ENCODE results near the gene EFS. TPM values are rescaled to one million over a fixed set of nuclear protein-coding genes. Genes with fewer than 3 reads are reported as not detected.
"Not testable (repeated sequence)": the region's sequence is repeated elsewhere in the genome, so short reads cannot be mapped to it uniquely, and the experiment has no call there.

Gene EFS
- total and polyA plus RNA-seq, 2 donors, result 1.6 to 5.2 TPM

DNA sequence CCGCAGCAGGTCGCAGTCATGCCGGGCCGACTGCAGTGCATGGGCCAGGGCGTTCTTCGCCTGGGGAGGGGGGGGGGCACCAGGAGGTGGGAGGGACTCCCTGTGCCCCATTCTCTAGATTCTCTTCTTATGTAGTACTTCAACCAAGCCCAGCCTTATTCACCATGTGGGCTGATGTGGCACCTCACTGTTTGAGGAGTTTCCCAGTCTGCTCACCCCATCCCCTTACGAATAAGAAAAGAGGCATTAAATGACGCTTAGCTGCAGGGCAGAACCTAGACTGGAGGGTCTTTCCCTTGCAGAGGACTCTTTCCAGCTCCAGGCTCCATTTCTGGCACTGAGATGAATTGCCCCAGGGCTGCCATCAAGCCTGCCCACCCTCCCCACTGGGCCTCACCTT is 24.0 kb upstream of the EFS start:
- no peak overlapping the region for H3K4me3 ChIP-seq (ENCODE audit: low read length in 2 of 2)
- no peaks in the 10 kb centered on the region for H3K36me3 ChIP-seq (ENCODE audit: control insufficient read depth in 2 of 2, insufficient read depth in 2 of 2, low read length in 1 of 2)
- H3K27ac ChIP-seq (ENCODE audit: low read depth in 1 of 2, low read length in 1 of 2), result no peak overlapping the region
- no peaks in the 10 kb centered on the region for H3K9me3 ChIP-seq (ENCODE audit: control insufficient read depth in 2 of 2, insufficient read depth in 1 of 2, low read length in 1 of 2)
- H3K4me1 ChIP-seq (ENCODE audit: control insufficient read depth in 2 of 2, insufficient read depth in 2 of 2, low read length in 2 of 2), result no peaks in the 10 kb centered on the region
- 98% methylated on average over 8 of the region's 8 CpGs for WGBS
- peaks cover 0 to 8% of the 10 kb centered on the region in 2 donors for H3K27me3 ChIP-seq (ENCODE audit: control insufficient read depth in 2 of 2, insufficient read depth in 1 of 2, low read length in 1 of 2)
- DNase-seq (ENCODE audit: low read depth in 6 of 9, low spot score in 9 of 9), result no peak

DNA sequence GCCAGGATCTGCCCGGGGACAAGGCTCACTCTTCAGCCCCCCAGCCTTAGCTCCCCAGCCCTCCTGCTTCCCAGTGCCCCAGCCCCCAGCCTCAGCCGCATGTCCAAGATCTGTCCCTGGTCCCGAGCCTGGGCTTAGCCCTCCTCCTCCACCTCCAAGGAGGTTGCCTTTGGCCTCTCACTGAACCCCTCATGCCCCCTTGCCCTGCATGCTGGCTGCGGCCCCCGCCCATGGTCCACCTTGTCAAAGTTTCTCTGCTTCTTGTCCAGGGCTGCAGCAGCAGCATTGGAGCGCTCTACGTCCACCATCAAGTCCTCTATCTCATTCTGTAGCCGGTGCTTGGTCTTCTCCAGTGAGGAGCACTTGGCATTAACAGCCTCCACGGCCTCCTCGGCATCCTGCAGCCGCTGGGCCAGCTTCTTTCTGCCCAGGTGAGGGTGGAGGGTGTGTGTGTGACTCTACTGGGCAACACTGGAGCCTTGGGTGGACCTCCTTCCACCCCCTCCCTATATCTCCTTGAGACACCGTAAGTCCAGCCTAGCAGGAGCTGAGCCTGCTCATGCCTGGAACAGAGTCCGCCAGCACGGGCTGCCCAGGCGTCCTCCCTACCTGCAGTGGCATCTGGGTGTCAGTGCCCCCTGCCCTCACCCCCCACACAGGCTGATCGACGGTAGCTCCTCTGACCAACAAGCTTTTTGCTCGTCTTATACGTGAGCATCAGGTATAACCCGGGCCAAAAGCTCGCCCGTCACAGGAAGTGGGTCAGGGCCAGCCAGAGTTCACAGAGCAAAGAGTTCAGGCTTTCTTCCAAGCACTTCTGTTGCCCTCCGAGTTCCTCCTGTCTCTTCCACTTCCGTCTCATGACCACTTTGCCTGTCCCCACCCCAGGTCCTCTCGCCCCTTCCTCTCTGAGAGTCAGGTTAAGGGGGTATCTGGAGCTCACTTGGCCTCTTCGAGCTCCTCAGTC is 23.2 kb upstream of the EFS start:
- H3K36me3 ChIP-seq (ENCODE audit: control insufficient read depth in 2 of 2, insufficient read depth in 2 of 2, low read length in 1 of 2), result no peaks in the 10 kb centered on the region
- no peaks in the 10 kb centered on the region for H3K4me1 ChIP-seq (ENCODE audit: control insufficient read depth in 2 of 2, insufficient read depth in 2 of 2, low read length in 2 of 2)
- no peak overlapping the region for H3K4me3 ChIP-seq (ENCODE audit: low read length in 2 of 2)
- H3K27me3 ChIP-seq (ENCODE audit: control insufficient read depth in 2 of 2, insufficient read depth in 1 of 2, low read length in 1 of 2), result peaks cover 0 to 8% of the 10 kb centered on the region in 2 donors
- H3K9me3 ChIP-seq (ENCODE audit: control insufficient read depth in 2 of 2, insufficient read depth in 1 of 2, low read length in 1 of 2), result no peaks in the 10 kb centered on the region
- 92% methylated on average over 26 of the region's 26 CpGs for WGBS
- H3K27ac ChIP-seq (ENCODE audit: low read depth in 1 of 2, low read length in 1 of 2), result no peak overlapping the region
- DNase-seq (ENCODE audit: low read depth in 6 of 9, low spot score in 9 of 9), result no peak

DNA sequence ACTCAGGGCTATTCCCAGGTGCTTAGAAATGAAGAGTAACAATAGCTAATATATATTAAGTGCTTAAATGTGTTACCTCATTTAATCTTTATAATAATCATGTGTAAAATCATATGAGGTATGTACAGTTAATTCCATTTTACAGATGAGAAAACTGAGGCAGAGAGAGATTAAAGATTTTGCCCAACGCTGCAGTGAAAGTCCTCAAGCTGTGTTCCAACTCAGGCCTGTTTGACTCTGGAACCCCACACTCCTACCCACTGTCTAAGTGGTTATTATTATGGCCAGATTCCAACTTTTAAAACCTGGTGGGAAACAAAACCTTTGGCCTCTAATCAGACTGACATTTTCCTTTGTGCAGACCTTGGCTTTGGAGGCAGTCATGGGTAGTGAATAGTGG is 22.0 kb upstream of the EFS start:
- Histone ChIP-seq H3K9me3 (ENCODE audit: control insufficient read depth in 2 of 2, insufficient read depth in 1 of 2, low read length in 1 of 2) (no peaks in the 10 kb centered on the region), H3K36me3 (ENCODE audit: control insufficient read depth in 2 of 2, insufficient read depth in 2 of 2, low read length in 1 of 2) (no peaks in the 10 kb centered on the region), H3K27me3 (ENCODE audit: control insufficient read depth in 2 of 2, insufficient read depth in 1 of 2, low read length in 1 of 2) (peaks cover 0 to 13% of the 10 kb centered on the region in 2 donors), H3K27ac (ENCODE audit: low read depth in 1 of 2, low read length in 1 of 2) (no peak overlapping the region), H3K4me1 (ENCODE audit: control insufficient read depth in 2 of 2, insufficient read depth in 2 of 2, low read length in 2 of 2) (no peaks in the 10 kb centered on the region), H3K4me3 (ENCODE audit: low read length in 2 of 2) (no peak overlapping the region)
- no peak for DNase-seq (ENCODE audit: low read depth in 6 of 9, low spot score in 9 of 9)
- WGBS, result 97% methylated on average over 1 of the region's 1 CpG

DNA sequence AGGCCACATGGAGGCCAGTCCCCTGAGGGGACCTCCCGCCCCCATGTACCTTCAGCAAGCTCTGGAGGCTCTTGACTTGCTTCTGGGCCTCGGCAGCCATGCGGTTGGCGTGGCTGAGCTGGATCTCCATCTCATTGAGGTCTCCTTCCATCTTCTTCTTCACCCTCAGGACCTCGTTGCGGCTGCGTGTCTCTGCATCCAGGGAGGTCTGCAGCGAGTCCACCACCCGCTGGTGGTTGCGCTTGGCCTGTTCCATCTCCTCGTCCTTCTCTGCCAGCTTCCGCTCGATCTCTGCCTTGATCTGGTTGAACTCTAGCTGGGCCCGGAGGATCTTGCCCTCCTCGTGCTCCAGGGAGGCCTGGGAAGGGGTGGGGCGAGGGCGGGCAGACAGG is 21.3 kb upstream of the EFS start:
- H3K4me1 ChIP-seq (ENCODE audit: control insufficient read depth in 2 of 2, insufficient read depth in 2 of 2, low read length in 2 of 2); H3K27ac ChIP-seq (ENCODE audit: low read depth in 1 of 2, low read length in 1 of 2); H3K4me3 ChIP-seq (ENCODE audit: low read length in 2 of 2); DNase-seq (ENCODE audit: low read depth in 6 of 9, low spot score in 9 of 9); H3K36me3 ChIP-seq (ENCODE audit: control insufficient read depth in 2 of 2, insufficient read depth in 2 of 2, low read length in 1 of 2); H3K9me3 ChIP-seq (ENCODE audit: control insufficient read depth in 2 of 2, insufficient read depth in 1 of 2, low read length in 1 of 2): not testable (repeated sequence)
- peaks cover 0 to 15% of the 10 kb centered on the region in 2 donors for H3K27me3 ChIP-seq (ENCODE audit: control insufficient read depth in 2 of 2, insufficient read depth in 1 of 2, low read length in 1 of 2)
- WGBS, result 96% methylated on average over 17 of the region's 17 CpGs

DNA sequence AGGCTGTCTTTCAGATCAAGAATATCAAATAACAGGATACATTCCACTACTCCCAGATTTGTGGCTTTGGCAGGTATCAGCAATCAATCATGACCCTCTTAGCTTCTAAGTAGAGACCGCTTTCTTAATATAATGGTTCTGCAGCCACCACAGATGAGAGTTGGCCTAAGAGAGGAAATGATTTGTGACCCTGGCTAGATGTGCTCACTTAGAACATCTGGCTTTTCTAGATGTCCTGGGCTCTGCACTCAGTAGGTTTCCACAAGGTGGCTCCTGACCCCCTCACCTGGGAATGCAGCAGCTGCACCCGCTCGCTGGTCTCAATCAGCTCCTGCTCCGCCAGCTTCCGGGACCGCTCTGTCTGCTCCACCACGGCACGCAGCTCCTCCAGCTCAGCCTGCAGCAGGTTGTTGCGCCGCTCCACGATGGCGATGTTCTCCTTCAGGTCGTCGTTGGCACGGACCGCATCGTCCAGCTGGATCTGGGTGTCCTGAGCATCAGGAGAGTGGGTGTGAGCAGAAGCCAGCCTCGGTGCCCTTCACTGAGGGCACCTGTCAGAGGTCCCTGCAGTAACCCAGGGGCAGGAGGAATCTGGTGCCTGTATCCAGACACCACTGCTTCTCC is 20.8 kb upstream of the EFS start:
- Histone ChIP-seq H3K4me3 (ENCODE audit: low read length in 2 of 2) (no peak overlapping the region), H3K27me3 (ENCODE audit: control insufficient read depth in 2 of 2, insufficient read depth in 1 of 2, low read length in 1 of 2) (peaks cover 0 to 17% of the 10 kb centered on the region in 2 donors), H3K27ac (ENCODE audit: low read depth in 1 of 2, low read length in 1 of 2) (no peak overlapping the region), H3K36me3 (ENCODE audit: control insufficient read depth in 2 of 2, insufficient read depth in 2 of 2, low read length in 1 of 2) (no peaks in the 10 kb centered on the region), H3K4me1 (ENCODE audit: control insufficient read depth in 2 of 2, insufficient read depth in 2 of 2, low read length in 2 of 2) (no peaks in the 10 kb centered on the region), H3K9me3 (ENCODE audit: control insufficient read depth in 2 of 2, insufficient read depth in 1 of 2, low read length in 1 of 2) (no peaks in the 10 kb centered on the region)
- WGBS, result 95% methylated on average over 18 of the region's 18 CpGs
- no peak for DNase-seq (ENCODE audit: low read depth in 6 of 9, low spot score in 9 of 9)

DNA sequence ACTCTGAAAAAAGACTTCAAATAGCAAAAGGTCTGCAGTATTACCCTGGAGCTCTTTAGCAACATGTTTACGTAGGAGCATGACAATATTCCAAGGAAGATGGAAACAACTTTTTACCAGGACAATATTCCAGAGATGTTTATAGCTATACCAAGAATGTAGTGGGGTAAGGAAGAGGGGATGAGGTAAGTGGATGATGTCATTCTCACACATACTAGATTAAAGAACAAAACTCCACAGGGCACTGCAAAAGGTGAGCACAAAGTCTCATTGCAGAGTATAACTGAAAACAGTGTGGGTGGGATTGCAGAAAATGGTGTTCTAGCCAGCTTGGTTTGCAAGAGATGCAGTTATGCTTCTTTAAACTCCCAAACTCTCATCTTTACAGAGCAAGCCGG is 20.3 kb upstream of the EFS start:
- no peaks in the 10 kb centered on the region for H3K9me3 ChIP-seq (ENCODE audit: control insufficient read depth in 2 of 2, insufficient read depth in 1 of 2, low read length in 1 of 2)
- no peak for DNase-seq (ENCODE audit: low read depth in 6 of 9, low spot score in 9 of 9)
- H3K36me3 ChIP-seq (ENCODE audit: control insufficient read depth in 2 of 2, insufficient read depth in 2 of 2, low read length in 1 of 2), result no peaks in the 10 kb centered on the region
- no peak overlapping the region for H3K27ac ChIP-seq (ENCODE audit: low read depth in 1 of 2, low read length in 1 of 2)
- H3K4me1 ChIP-seq (ENCODE audit: control insufficient read depth in 2 of 2, insufficient read depth in 2 of 2, low read length in 2 of 2), result no peaks in the 10 kb centered on the region
- H3K4me3 ChIP-seq (ENCODE audit: low read length in 2 of 2), result no peak overlapping the region
- WGBS, result 95% methylated on average over 2 of the region's 2 CpGs
- peaks cover 0 to 22% of the 10 kb centered on the region in 2 donors for H3K27me3 ChIP-seq (ENCODE audit: control insufficient read depth in 2 of 2, insufficient read depth in 1 of 2, low read length in 1 of 2)

DNA sequence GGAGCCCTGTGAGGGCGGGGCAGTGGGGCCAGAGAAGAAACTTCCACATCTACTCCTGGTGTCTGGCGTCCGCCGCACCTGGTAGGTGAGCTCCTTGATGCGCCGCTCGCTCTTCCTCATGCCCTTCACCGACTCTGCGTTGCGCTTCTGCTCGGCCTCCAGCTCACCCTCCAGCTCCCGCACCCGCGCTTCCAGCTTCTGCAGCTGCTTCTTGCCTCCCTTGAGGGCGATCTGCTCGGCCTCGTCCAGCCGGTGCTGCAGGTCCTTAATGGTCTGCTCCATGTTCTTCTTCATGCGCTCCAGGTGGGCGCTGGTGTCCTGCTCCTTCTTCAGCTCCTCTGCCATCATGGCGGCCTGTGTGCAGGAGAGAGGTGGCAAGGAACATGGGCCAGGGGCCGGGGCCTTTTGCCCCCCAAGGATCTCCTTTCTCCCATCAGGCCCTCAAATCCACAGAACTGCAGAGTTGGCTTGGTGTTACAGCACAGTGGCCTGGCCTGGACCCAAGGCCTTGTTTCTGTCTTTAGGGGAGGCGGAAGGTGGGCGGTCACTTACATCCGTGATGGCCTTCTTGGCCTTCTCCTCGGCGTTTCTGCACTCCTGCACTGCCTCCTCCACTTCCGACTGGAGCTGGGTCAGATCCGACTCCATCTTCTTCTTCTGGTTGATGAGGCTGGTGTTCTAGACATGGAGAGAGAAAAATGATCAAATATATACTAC is 19.6 kb upstream of the EFS start:
- no peak overlapping the region for H3K4me3 ChIP-seq (ENCODE audit: low read length in 2 of 2)
- H3K4me1 ChIP-seq (ENCODE audit: control insufficient read depth in 2 of 2, insufficient read depth in 2 of 2, low read length in 2 of 2), result no peaks in the 10 kb centered on the region
- H3K27me3 ChIP-seq (ENCODE audit: control insufficient read depth in 2 of 2, insufficient read depth in 1 of 2, low read length in 1 of 2), result peaks cover 0 to 23% of the 10 kb centered on the region in 2 donors
- H3K9me3 ChIP-seq (ENCODE audit: control insufficient read depth in 2 of 2, insufficient read depth in 1 of 2, low read length in 1 of 2), result no peaks in the 10 kb centered on the region
- DNase-seq (ENCODE audit: low read depth in 6 of 9, low spot score in 9 of 9), result no peak
- H3K36me3 ChIP-seq (ENCODE audit: control insufficient read depth in 2 of 2, insufficient read depth in 2 of 2, low read length in 1 of 2), result no peaks in the 10 kb centered on the region
- no peak overlapping the region for H3K27ac ChIP-seq (ENCODE audit: low read depth in 1 of 2, low read length in 1 of 2)
- 96% methylated on average over 29 of the region's 29 CpGs for WGBS

DNA sequence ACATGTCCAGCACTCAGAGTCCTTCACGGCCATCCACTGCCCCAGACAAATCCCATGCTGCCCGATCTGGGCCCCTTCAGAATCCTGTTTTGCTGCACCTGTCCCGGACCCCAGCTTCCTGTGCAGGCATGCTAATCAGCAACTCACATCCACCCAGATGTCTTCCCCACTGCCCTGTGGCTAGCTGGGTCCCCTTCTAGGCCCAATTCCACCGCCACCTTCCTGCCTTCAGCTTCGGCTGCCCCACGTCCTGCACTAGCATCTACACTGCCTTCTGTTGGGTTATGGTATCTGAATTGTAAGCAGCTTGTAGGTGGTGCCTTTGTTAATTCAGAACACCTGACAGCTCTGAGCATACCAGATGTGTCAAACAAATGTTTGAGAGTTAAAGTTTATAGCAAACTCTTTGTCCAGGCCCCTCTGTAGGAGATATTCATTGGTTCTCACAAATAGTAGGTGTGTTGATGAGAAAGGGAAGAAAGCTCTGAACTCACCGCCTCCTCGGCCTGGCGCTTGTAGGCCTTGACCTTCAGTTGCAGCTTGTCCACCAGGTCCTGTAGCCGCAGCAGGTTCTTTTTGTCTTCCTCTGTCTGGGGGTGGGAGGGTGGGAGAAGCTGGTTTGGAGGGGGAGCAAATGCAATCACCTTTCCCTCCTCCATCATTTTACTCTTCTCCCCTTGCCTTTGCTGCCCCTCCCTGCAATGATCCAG is 17.9 kb upstream of the EFS start:
- WGBS, result 55% methylated on average over 10 of the region's 10 CpGs

More for the DNA sequence above, 17.9 kb upstream of the EFS start:
- DNase-seq (ENCODE audit: low read depth in 6 of 9, low spot score in 9 of 9), result no peak
- Histone ChIP-seq H3K9me3 (ENCODE audit: control insufficient read depth in 2 of 2, insufficient read depth in 1 of 2, low read length in 1 of 2) (no peaks in the 10 kb centered on the region), H3K27me3 (ENCODE audit: control insufficient read depth in 2 of 2, insufficient read depth in 1 of 2, low read length in 1 of 2) (peaks cover 0 to 28% of the 10 kb centered on the region in 2 donors), H3K36me3 (ENCODE audit: control insufficient read depth in 2 of 2, insufficient read depth in 2 of 2, low read length in 1 of 2) (no peaks in the 10 kb centered on the region), H3K4me3 (ENCODE audit: low read length in 2 of 2) (no peak overlapping the region), H3K27ac (ENCODE audit: low read depth in 1 of 2, low read length in 1 of 2) (no peak overlapping the region), H3K4me1 (ENCODE audit: control insufficient read depth in 2 of 2, insufficient read depth in 2 of 2, low read length in 2 of 2) (no peaks in the 10 kb centered on the region)

All from thymus (tissue), 11 donors.